H1 (cell line): ENCODE data around the gene MLLT6. TPM values are rescaled to one million over a fixed set of nuclear protein-coding genes. Genes with fewer than 3 reads are reported as not detected.

Experiments used
- CTCF ChIA-PET: fragments of 300-600 bp; sonication (Branson Sonifier 250); formaldehyde crosslinking; loops from one replicate; lab custom pipeline; 2021; ENCODE audit not compliant: partially characterized antibody; lab: Charles Lee
- POLR2A ChIA-PET: fragments of 300-600 bp; sonication (Branson Sonifier 250); formaldehyde crosslinking; loops from one replicate; lab custom pipeline; 2021; ENCODE audit warnings: inconsistent platforms; ENCODE audit not compliant: partially characterized antibody; lab: Charles Lee
- DNase-seq, 2 experiments: peaks; one replicate each; pipeline versions ENCODE4 v3.0.0 to v3.0.0-alpha.2; 2010 to 2022; ENCODE audit warnings: low spot score in 2 of 2, low read depth in 1 of 2, mixed read lengths in 1 of 2
- FAIRE-seq: peaks from 2 replicates; lab custom pipeline; 2011; peaks lifted over from hg19 to GRCh38; lab: Jason Lieb, UNC
- H2AFZ ChIP-seq: 2 replicates; pipeline ENCODE4 v1.8.1; 2012; ENCODE audit warnings: low read length, inconsistent platforms
- H2AK5ac ChIP-seq: 2 replicates; pipeline ENCODE4 v1.6.1; 2013; ENCODE audit warnings: low read depth, low read length
- H2BK120ac ChIP-seq: replicated peaks from 2 replicates; pipeline ENCODE3; 2013; ENCODE audit warnings: low read depth, low read length, inconsistent platforms
- H2BK12ac ChIP-seq: 2 replicates; pipeline ENCODE4 v1.6.1; 2013; ENCODE audit warnings: low read depth, low read length
- H2BK15ac ChIP-seq: 2 replicates; pipeline ENCODE4 v1.6.1; 2013; ENCODE audit warnings: low read length
- H2BK20ac ChIP-seq: 2 replicates; pipeline ENCODE4 v1.6.1; 2013; ENCODE audit warnings: low read length
- H2BK5ac ChIP-seq: 2 replicates; pipeline ENCODE4 v1.6.1; 2013; ENCODE audit warnings: low read depth, low read length
- H3K14ac ChIP-seq: 2 replicates; pipeline ENCODE4 v1.6.1; 2013; ENCODE audit warnings: inconsistent platforms; ENCODE audit not compliant: insufficient read length
- H3K18ac ChIP-seq: 2 replicates; pipeline ENCODE4 v1.6.1; 2013; ENCODE audit warnings: low read length; ENCODE audit errors: extremely low read depth
- H3K23ac ChIP-seq: 2 replicates; pipeline ENCODE4 v1.6.1; 2013; ENCODE audit warnings: inconsistent platforms; ENCODE audit not compliant: insufficient read length
- H3K23me2 ChIP-seq: 2 replicates; pipeline ENCODE4 v1.6.1; 2013; ENCODE audit warnings: low read depth, low read length
- H3K27ac ChIP-seq: 2 replicates; pipeline ENCODE4 v1.6.1; 2011; ENCODE audit warnings: low read depth, low read length, inconsistent platforms
- H3K27me3 ChIP-seq, 4 experiments: replicated peaks in 1 of 4; 1 replicate in 1 of 4; 2 replicates in 3 of 4; pipeline versions ENCODE4 v1.6.1 to v1.8.1; 2011 to 2013; ENCODE audit warnings: low read length in 3 of 4, mild to moderate bottlenecking in 3 of 4, inconsistent platforms in 2 of 4, mixed read lengths in 2 of 4, moderate library complexity in 1 of 4; ENCODE audit not compliant: control insufficient read depth in 3 of 4, insufficient read depth in 3 of 4; ENCODE audit errors: extremely low read depth in 1 of 4
- H3K36me3 ChIP-seq, 4 experiments: 2 replicates each; pipeline versions ENCODE4 v1.6.1 to v1.8.1; 2011 to 2013; ENCODE audit warnings: mild to moderate bottlenecking in 4 of 4, low read length in 3 of 4, moderate library complexity in 2 of 4, control low read depth in 1 of 4, inconsistent platforms in 1 of 4; ENCODE audit not compliant: insufficient read depth in 4 of 4, control insufficient read depth in 2 of 4
- H3K4ac ChIP-seq: replicated peaks from 2 replicates; pipeline ENCODE3; 2013; ENCODE audit warnings: low read length, low read depth, mixed read lengths, inconsistent platforms; ENCODE audit not compliant: insufficient read length
- H3K4me1 ChIP-seq, 4 experiments: replicated peaks in 1 of 4; 1 replicate in 1 of 4; 2 replicates in 3 of 4; pipeline versions ENCODE4 v1.6.1 to v1.8.1; 2011 to 2013; ENCODE audit warnings: low read length in 3 of 4, inconsistent platforms in 2 of 4, mixed read lengths in 1 of 4; ENCODE audit not compliant: insufficient read depth in 4 of 4, control insufficient read depth in 3 of 4
- H3K4me2 ChIP-seq, 2 experiments: 2 replicates each; pipeline versions ENCODE4 v1.6.1 to v1.8.1; 2011 to 2013; ENCODE audit warnings: low read depth in 2 of 2, low read length in 2 of 2, control low read depth in 1 of 2, inconsistent platforms in 1 of 2, mild to moderate bottlenecking in 1 of 2; ENCODE audit not compliant: insufficient read depth in 1 of 2
- H3K4me3 ChIP-seq, 4 experiments: fragments of 200-600, 300-600 bp in 1 of 4; sonication (generic), shearing (Covaris generic), sonication (Bioruptor Twin) in 1 of 4; 2 replicates each; pipeline versions ENCODE4 v1.5.1 to v1.8.1; 2011 to 2016; ENCODE audit warnings: low read length in 4 of 4, low read depth in 3 of 4, control low read depth in 2 of 4, inconsistent platforms in 2 of 4, mild to moderate bottlenecking in 2 of 4, mixed read lengths in 1 of 4, moderate library complexity in 1 of 4; ENCODE audit not compliant: insufficient read depth in 2 of 4; ENCODE audit errors: extremely low read depth in 1 of 4
- H3K56ac ChIP-seq: replicated peaks from 2 replicates; pipeline ENCODE3; 2013; ENCODE audit warnings: low read depth, mild to moderate bottlenecking, mixed read lengths, low read length, inconsistent platforms; ENCODE audit not compliant: insufficient read length
- H3K79me1 ChIP-seq: 2 replicates; pipeline ENCODE4 v1.6.1; 2013; ENCODE audit warnings: low read depth, low read length, control low read depth
- H3K79me2 ChIP-seq, 2 experiments: 2 replicates each; pipeline versions ENCODE4 v1.6.1 to v1.8.1; 2012 to 2013; ENCODE audit warnings: low read length in 2 of 2, mild to moderate bottlenecking in 2 of 2, inconsistent platforms in 1 of 2; ENCODE audit not compliant: insufficient read depth in 2 of 2, control insufficient read depth in 1 of 2
- H3K9ac ChIP-seq, 4 experiments: replicated peaks in 1 of 4; 1 replicate in 1 of 4; 2 replicates in 3 of 4; pipeline versions ENCODE4 v1.6.1 to v1.8.1; 2011 to 2013; ENCODE audit warnings: low read depth in 3 of 4, low read length in 3 of 4, control low read depth in 2 of 4, mild to moderate bottlenecking in 2 of 4, moderate library complexity in 2 of 4, inconsistent platforms in 1 of 4; ENCODE audit errors: extremely low read depth in 1 of 4
- H3K9me3 ChIP-seq, 2 experiments: 2 replicates each; pipeline versions ENCODE4 v1.6.1 to v1.8.1; 2012 to 2013; ENCODE audit warnings: mild to moderate bottlenecking in 2 of 2, moderate library complexity in 2 of 2, control low read depth in 1 of 2, inconsistent platforms in 1 of 2, low read depth in 1 of 2, low read length in 1 of 2, mixed read lengths in 1 of 2; ENCODE audit not compliant: insufficient read depth in 2 of 2
- H4K20me1 ChIP-seq, 2 experiments: replicated peaks in 1 of 2; 2 replicates each; pipeline versions ENCODE3 to v1.8.1; 2011 to 2013; ENCODE audit warnings: inconsistent platforms in 2 of 2, low read length in 2 of 2, mild to moderate bottlenecking in 1 of 2; ENCODE audit not compliant: insufficient read depth in 2 of 2, control insufficient read depth in 1 of 2
- H4K5ac ChIP-seq: 2 replicates; pipeline ENCODE4 v1.6.1; 2013; ENCODE audit warnings: low read length, low read depth, mixed read lengths, inconsistent platforms; ENCODE audit not compliant: insufficient read length
- H4K8ac ChIP-seq: 2 replicates; pipeline ENCODE4 v1.8.0; 2013; ENCODE audit warnings: mild to moderate bottlenecking, moderate library complexity, low read length, inconsistent platforms; ENCODE audit not compliant: insufficient read depth; ENCODE audit errors: extremely low read depth
- H4K91ac ChIP-seq: replicated peaks from 2 replicates; pipeline ENCODE3; 2013; ENCODE audit warnings: low read length, mixed read lengths, inconsistent platforms; ENCODE audit not compliant: insufficient read length
- ASH2L ChIP-seq: fragments of 200-600, 300-600 bp; sonication (generic); IDR thresholded peaks from one replicate; pipeline ENCODE4 v1.7.1; 2017; ENCODE audit warnings: low read length
- BRCA1 ChIP-seq: IDR thresholded peaks from 2 replicates; pipeline ENCODE4 v1.6.1; 2012; ENCODE audit warnings: low read depth, low read length, improper control_type of control experiment
- CHD1 ChIP-seq: IDR thresholded peaks from 2 replicates; pipeline ENCODE4 v1.6.1; 2012; ENCODE audit warnings: low read depth, low read length, improper control_type of control experiment
- CREB1 ChIP-seq: IDR thresholded peaks from 2 replicates; pipeline ENCODE4 v1.6.1; 2012; ENCODE audit warnings: inconsistent platforms
- EGR1 ChIP-seq: IDR thresholded peaks from 2 replicates; pipeline ENCODE4 v1.6.1; 2011; ENCODE audit warnings: low read depth, low read length, borderline replicate concordance
- HDAC6 ChIP-seq: IDR thresholded peaks from one replicate; pipeline ENCODE4 v1.7.1; 2012; ENCODE audit warnings: low read depth, mild to moderate bottlenecking, inconsistent platforms, low read length, moderate library complexity
- JUN ChIP-seq: IDR thresholded peaks from 2 replicates; pipeline ENCODE4 v1.6.1; 2011; ENCODE audit warnings: low read depth, mild to moderate bottlenecking, improper control_type of control experiment, low read length
- KDM4A ChIP-seq: IDR thresholded peaks from one replicate; pipeline ENCODE4 v1.7.1; 2012; ENCODE audit warnings: low read depth, mild to moderate bottlenecking, moderate library complexity, low read length, inconsistent platforms; ENCODE audit not compliant: severe bottlenecking
- NRF1 ChIP-seq: IDR thresholded peaks from 2 replicates; pipeline ENCODE4 v1.6.1; 2011; ENCODE audit warnings: mild to moderate bottlenecking, low read depth, low read length, improper control_type of control experiment
- PHF8 ChIP-seq: fragments of 200-600 bp; sonication (generic); conservative IDR thresholded peaks from 2 replicates; pipeline ENCODE4 v1.7.1; 2012; ENCODE audit warnings: low read depth, mild to moderate bottlenecking, inconsistent platforms, low read length, moderate library complexity
- POU5F1 ChIP-seq: IDR thresholded peaks from 2 replicates; pipeline ENCODE4 v1.6.1; 2011; ENCODE audit warnings: low read depth, mild to moderate bottlenecking, low read length, moderate library complexity
- SP4 ChIP-seq: IDR thresholded peaks from 2 replicates; pipeline ENCODE4 v1.6.1; 2012; ENCODE audit warnings: low read length, inconsistent platforms
- TEAD4 ChIP-seq: IDR thresholded peaks from 2 replicates; pipeline ENCODE4 v1.6.1; 2012; ENCODE audit warnings: low read depth, low read length, inconsistent platforms, mixed read lengths
- WGBS, 2 experiments: shearing (Covaris generic) in 1 of 2; methylation state at CpG; one replicate each; pipeline versions ENCODE4 v1.1.6 to v1.1.7; 2013 to 2015; ENCODE audit warnings: low lambda C conversion rate in 2 of 2, mixed read lengths in 2 of 2, inconsistent platforms in 1 of 2, low coverage in 1 of 2, missing lambda C conversion rate in 1 of 2; ENCODE audit not compliant: insufficient replicate concordance in 2 of 2, insufficient coverage in 1 of 2, insufficient read length in 1 of 2; ENCODE audit errors: extremely low coverage in 1 of 2, missing lambda C conversion rate in 1 of 2; 5-methylcytosine and 5-hydroxymethylcytosine counted together
- polyA plus RNA-seq, 7 experiments: library from polyadenylated mRNA; depleted of rRNA in 3 of 7; stranded (reverse) in 5 of 7; unstranded in 2 of 7; fragments of >200 nt in 5 of 7; fragments of 200-250 nt in 2 of 7; gene quantifications; 1 replicate in 5 of 7; 2 replicates in 1 of 7; 4 replicates in 1 of 7; pipeline versions ENCODE4 v1.2.1 to v1.2.3, GENCODE V29; 2011 to 2013; ENCODE audit warnings: missing spikeins in 2 of 7, mixed read lengths in 2 of 7
- total RNA-seq: library from RNA; stranded (reverse); fragmentation: NEBNext Ultra II Directional; extraction: Animal tissue kit (Norgen Biotek cat#: 25700); gene quantifications from 2 replicates; pipeline ENCODE4 v1.2.1, GENCODE V29; 2021

MLLT6 gene
- total and polyA plus RNA-seq, 2 of the 8 experiments (the other 6 are each of a cell fraction or from before 2014, with no cell fraction given): 6.5 to 8.0 TPM

GRCh38 chr17:38656959-38657823 lies 47.9 kb upstream of the MLLT6 start:
- H2BK15ac ChIP-seq: no peak overlapping the region
- H3K4me3 ChIP-seq: no peak overlapping the region
- H4K5ac ChIP-seq: no peak overlapping the region
- no peaks in the 10 kb centered on the region for H4K20me1 ChIP-seq
- no peak overlapping the region for H3K27ac ChIP-seq
- no peak overlapping the region for H2AK5ac ChIP-seq
- no peak overlapping the region for H3K23ac ChIP-seq
- no peaks in the 10 kb centered on the region for H3K79me2 ChIP-seq
- no peak for FAIRE-seq
- ChIA-PET POLR2A (interaction anchor here (1.7 to 2.8 kb wide), 2 partner anchors 10 to 54 kb away, joined by 3 to 10 read pairs; no protein-coding TSS in a partner anchor), CTCF (interaction anchor here (0.6 to 29.5 kb wide), 9 partner anchors 9 to 971 kb away, joined by 3 to 795 read pairs (median 4); partner anchors contain the start of gene SRCIN1)
- H4K8ac ChIP-seq: no peak overlapping the region; the same call in 1 of the 2 replicates
- H3K18ac ChIP-seq: peak overlapping the region; percentile 78
- H3K4ac ChIP-seq: no peak overlapping the region
- no peaks in the 10 kb centered on the region; a peak in 1 of 8 replicates for H3K36me3 ChIP-seq
- peak overlapping the region; percentile 35; the same call in 1 of the 2 replicates for H2BK5ac ChIP-seq
- peak overlapping the region; percentile 80; the same call in 1 of the 2 replicates for H2BK12ac ChIP-seq
- H3K14ac ChIP-seq: no peak overlapping the region
- peaks cover 0 to 3% (median 0%) of the 10 kb centered on the region in 4 experiments; a peak in 2 of 7 replicates for H3K27me3 ChIP-seq
- no peak overlapping the region for H2AFZ ChIP-seq
- DNase-seq: no peak
- H3K23me2 ChIP-seq: no peaks in the 10 kb centered on the region
- peak overlapping the region in 1 of 2 experiments; percentile 9; a peak in 1 of 4 replicates for H3K4me2 ChIP-seq
- peak overlapping the region; percentile 66 for H4K91ac ChIP-seq
- H3K79me1 ChIP-seq: no peaks in the 10 kb centered on the region
- H3K9me3 ChIP-seq: no peaks in the 10 kb centered on the region
- peak overlapping the region; percentile 95; the same call in 1 of the 2 replicates for H2BK20ac ChIP-seq
- H3K56ac ChIP-seq: no peak overlapping the region
- 82% methylated on average over 27 of the region's 27 CpGs; no CpG with 5 or more reads in 1 of the 2 experiments for WGBS, 2 experiments
- H2BK120ac ChIP-seq: peak overlapping the region; percentile 60
- H3K9ac ChIP-seq: no peak overlapping the region
- peaks cover 0 to 18% (median 4%) of the 10 kb centered on the region in 4 experiments; a peak in 6 of 7 replicates for H3K4me1 ChIP-seq
- no peak for TF ChIP-seq CHD1
- no peak for TF ChIP-seq POU5F1
- TF ChIP-seq CREB1: no peak
- no peak for TF ChIP-seq HDAC6
- no peak for TF ChIP-seq KDM4A
- TF ChIP-seq PHF8: no peak
- no peak for TF ChIP-seq ASH2L
- TF ChIP-seq BRCA1: no peak
- no peak for TF ChIP-seq JUN
- TF ChIP-seq EGR1: no peak
- no peak for TF ChIP-seq SP4
- no peak for TF ChIP-seq NRF1
- no peak for TF ChIP-seq TEAD4
- TF ChIP-seq, all 59 proteins: peak for 0
